Mesenchymal stem cell (in vitro differentiated cells and primary cell): ENCODE data around the gene TIPARP.
A peak's percentile ranks its signal among the peaks of the same experiment; 100 is the strongest.

ENCODE experiments used
- DNase-seq: peaks from one replicate; pipeline ENCODE4 v3.0.0-alpha.2; 2013
- H2AFZ ChIP-seq: one replicate; pipeline ENCODE4 v1.6.1; 2013; ENCODE audit warnings: low read depth, mild to moderate bottlenecking, control low read depth, inconsistent platforms, low read length, moderate library complexity
- H2AK5ac ChIP-seq: 2 replicates; pipeline ENCODE4 v1.6.1; 2013; ENCODE audit warnings: low read length, moderate library complexity, mild to moderate bottlenecking, inconsistent platforms; ENCODE audit not compliant: severe bottlenecking
- H2BK120ac ChIP-seq: one replicate; pipeline ENCODE4 v1.6.1; 2013; ENCODE audit warnings: low read depth, mild to moderate bottlenecking, inconsistent platforms, low read length, moderate library complexity
- H2BK12ac ChIP-seq, 2 experiments: one replicate each; pipeline ENCODE4 v1.6.1; 2013; ENCODE audit warnings: inconsistent platforms in 2 of 2, low read length in 2 of 2, mild to moderate bottlenecking in 2 of 2, moderate library complexity in 2 of 2, control low read depth in 1 of 2
- H2BK15ac ChIP-seq: one replicate; pipeline ENCODE4 v1.6.1; 2013; ENCODE audit warnings: mild to moderate bottlenecking, low read depth, inconsistent platforms; ENCODE audit not compliant: poor library complexity, severe bottlenecking
- H2BK5ac ChIP-seq: 2 replicates; pipeline ENCODE4 v1.6.1; 2013; ENCODE audit warnings: low read depth, mild to moderate bottlenecking, low read length, control low read depth, inconsistent platforms; ENCODE audit not compliant: poor library complexity, severe bottlenecking
- H3K14ac ChIP-seq, 2 experiments: one replicate each; pipeline ENCODE4 v1.6.1; 2013; ENCODE audit warnings: inconsistent platforms in 2 of 2, low read length in 2 of 2, control low read depth in 1 of 2, mild to moderate bottlenecking in 1 of 2, moderate library complexity in 1 of 2
- H3K18ac ChIP-seq, 2 experiments: one replicate each; pipeline ENCODE4 v1.6.1; 2013; ENCODE audit warnings: inconsistent platforms in 2 of 2, low read length in 2 of 2, control low read depth in 1 of 2, low read depth in 1 of 2, mild to moderate bottlenecking in 1 of 2
- H3K23ac ChIP-seq, 2 experiments: one replicate each; pipeline ENCODE4 v1.6.1; 2013; ENCODE audit warnings: inconsistent platforms in 2 of 2, low read length in 2 of 2, mild to moderate bottlenecking in 2 of 2, moderate library complexity in 2 of 2, control low read depth in 1 of 2
- H3K27ac ChIP-seq: 2 replicates; pipeline ENCODE4 v1.5.1; 2013; ENCODE audit warnings: mild to moderate bottlenecking, moderate library complexity, low read length, control low read depth, inconsistent platforms; ENCODE audit not compliant: poor library complexity, severe bottlenecking
- H3K27me3 ChIP-seq, 2 experiments: 2 replicates each; pipeline versions ENCODE4 v1.6.1 to v1.7.0; 2013; ENCODE audit warnings: low read length in 2 of 2, mild to moderate bottlenecking in 2 of 2, moderate library complexity in 2 of 2, control low read depth in 1 of 2, inconsistent platforms in 1 of 2; ENCODE audit not compliant: control insufficient read depth in 1 of 2, insufficient read depth in 1 of 2
- H3K36me3 ChIP-seq, 2 experiments: 2 replicates each; pipeline versions ENCODE4 v1.6.1 to v1.7.0; 2013; ENCODE audit warnings: low read length in 2 of 2, control low read depth in 1 of 2, inconsistent platforms in 1 of 2, low read depth in 1 of 2, mild to moderate bottlenecking in 1 of 2; ENCODE audit not compliant: insufficient read depth in 2 of 2, control insufficient read depth in 1 of 2
- H3K4ac ChIP-seq, 2 experiments: one replicate each; pipeline ENCODE4 v1.6.1; 2013; ENCODE audit warnings: inconsistent platforms in 2 of 2, low read length in 2 of 2, mild to moderate bottlenecking in 2 of 2, moderate library complexity in 2 of 2, control low read depth in 1 of 2, low read depth in 1 of 2
- H3K4me1 ChIP-seq: 2 replicates; pipeline ENCODE4 v1.6.1; 2013; ENCODE audit warnings: low read depth, low read length, control low read depth; ENCODE audit not compliant: control insufficient read depth, insufficient read depth
- H3K4me2 ChIP-seq: 2 replicates; pipeline ENCODE4 v1.6.1; 2013; ENCODE audit warnings: low read length, mild to moderate bottlenecking, inconsistent platforms; ENCODE audit not compliant: poor library complexity, severe bottlenecking
- H3K4me3 ChIP-seq, 2 experiments: 2 replicates each; pipeline versions ENCODE4 v1.5.1 to v1.7.0; 2013; ENCODE audit warnings: low read length in 2 of 2, mild to moderate bottlenecking in 2 of 2, control low read depth in 1 of 2, low read depth in 1 of 2; ENCODE audit not compliant: insufficient read depth in 1 of 2
- H3K79me1 ChIP-seq: replicated peaks from 2 replicates; pipeline ENCODE4 v1.6.1; 2013; ENCODE audit warnings: mild to moderate bottlenecking, control low read depth, low read length, inconsistent platforms; ENCODE audit not compliant: poor library complexity, severe bottlenecking
- H3K9ac ChIP-seq: 2 replicates; pipeline ENCODE4 v1.7.0; 2013; ENCODE audit warnings: mild to moderate bottlenecking, low read length, moderate library complexity
- H3K9me3 ChIP-seq: 2 replicates; pipeline ENCODE4 v1.7.0; 2013; ENCODE audit warnings: mild to moderate bottlenecking, low read length; ENCODE audit not compliant: control insufficient read depth
- H4K8ac ChIP-seq: one replicate; pipeline ENCODE4 v1.6.1; 2013; ENCODE audit warnings: inconsistent platforms, mild to moderate bottlenecking, low read length, moderate library complexity
- H4K91ac ChIP-seq: one replicate; pipeline ENCODE4 v1.6.1; 2013; ENCODE audit warnings: mild to moderate bottlenecking, low read length, inconsistent platforms
- WGBS: methylation state at CpG from one replicate; pipeline ENCODE4 v1.1.7; 2013; ENCODE audit warnings: mixed read lengths; 5-methylcytosine and 5-hydroxymethylcytosine counted together

TIPARP gene

DNA sequence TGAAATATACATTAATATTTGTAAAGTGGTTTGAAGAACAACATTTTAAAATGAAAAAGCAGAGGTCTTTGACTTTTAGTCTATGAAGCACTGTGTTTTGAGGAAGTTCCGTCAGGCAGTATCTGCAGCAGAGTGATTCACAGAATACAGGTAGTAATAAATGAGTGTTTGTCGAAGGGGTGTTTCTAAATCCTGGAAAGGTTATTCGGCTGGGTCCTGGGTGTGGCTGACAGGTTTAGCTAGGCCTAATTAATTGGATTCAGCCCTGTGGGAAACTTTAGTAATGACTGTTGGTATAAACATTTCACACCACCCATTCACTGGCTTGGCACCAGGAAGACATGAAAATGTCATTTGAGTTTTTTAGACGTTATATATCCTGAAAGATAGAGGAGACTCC lies 51.3 kb downstream of the TIPARP start:
- Histone ChIP-seq H2BK12ac (no peak overlapping the region), H2AK5ac (no peak overlapping the region), H3K79me1 (peaks cover 4% of the 10 kb centered on the region), H3K9me3 (no peaks in the 10 kb centered on the region), H3K9ac (no peak overlapping the region), H3K36me3 (no peaks in the 10 kb centered on the region), H4K8ac (no peak overlapping the region), H3K4me3 (no peak overlapping the region), H3K27ac (no peak overlapping the region), H2BK15ac (no peak overlapping the region), H3K18ac (no peak overlapping the region), H2AFZ (no peak overlapping the region), H3K4ac (no peak overlapping the region), H3K14ac (no peak overlapping the region), H2BK120ac (no peak overlapping the region), H3K23ac (no peak overlapping the region), H3K27me3 (no peaks in the 10 kb centered on the region), H3K4me1 (peaks cover 11% of the 10 kb centered on the region), H3K4me2 (no peak overlapping the region), H2BK5ac (no peak overlapping the region), H4K91ac (no peak overlapping the region)
- DNase-seq: no peak
- WGBS: 91% methylated on average over 3 of the region's 4 CpGs

DNA sequence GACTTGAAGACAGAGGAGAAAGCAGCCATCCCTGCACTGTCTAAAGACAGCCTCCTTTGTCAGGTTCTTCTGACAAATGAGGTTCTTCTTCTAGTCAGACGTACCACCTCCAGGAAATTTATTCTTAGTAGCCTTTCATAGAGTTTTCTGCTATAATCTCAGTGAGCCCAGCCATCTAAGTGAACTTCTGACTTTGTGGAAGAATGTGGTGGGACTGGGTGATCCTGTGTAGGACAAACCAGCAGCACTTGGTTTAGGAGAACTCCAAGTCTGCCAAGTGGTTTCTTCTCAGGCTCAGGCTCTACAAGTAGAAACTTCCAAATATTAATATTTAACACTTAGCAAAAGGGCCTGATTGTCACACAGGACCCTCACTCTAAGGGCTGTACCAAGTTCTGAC lies 52.1 kb downstream of the TIPARP start:
- WGBS: no CpG with 5 or more reads among the region's 1 CpG
- Histone ChIP-seq H3K14ac (no peak overlapping the region), H3K4me2 (no peak overlapping the region), H4K91ac (no peak overlapping the region), H3K27me3 (no peaks in the 10 kb centered on the region), H2AFZ (no peak overlapping the region), H2BK5ac (no peak overlapping the region), H3K79me1 (peaks cover 4% of the 10 kb centered on the region), H3K9ac (no peak overlapping the region), H3K4me1 (peaks cover 11% of the 10 kb centered on the region), H3K4ac (no peak overlapping the region), H3K23ac (no peak overlapping the region), H3K4me3 (no peak overlapping the region), H3K18ac (no peak overlapping the region), H3K36me3 (no peaks in the 10 kb centered on the region), H2BK120ac (no peak overlapping the region), H2AK5ac (no peak overlapping the region), H2BK12ac (no peak overlapping the region), H3K27ac (no peak overlapping the region), H2BK15ac (no peak overlapping the region), H4K8ac (no peak overlapping the region), H3K9me3 (no peaks in the 10 kb centered on the region)
- no peak for DNase-seq

- Histone ChIP-seq H3K4me2 (no peak overlapping the region), H4K8ac (no peak overlapping the region), H3K79me1 (peaks cover 4% of the 10 kb centered on the region), H2AK5ac (no peak overlapping the region), H2BK15ac (no peak overlapping the region), H3K27ac (no peak overlapping the region), H3K36me3 (no peaks in the 10 kb centered on the region), H2AFZ (no peak overlapping the region), H3K27me3 (no peaks in the 10 kb centered on the region), H3K9me3 (no peaks in the 10 kb centered on the region), H2BK120ac (no peak overlapping the region), H3K4ac (no peak overlapping the region), H3K18ac (no peak overlapping the region), H3K4me3 (no peak overlapping the region), H3K4me1 (peaks cover 11% of the 10 kb centered on the region), H3K14ac (no peak overlapping the region), H2BK5ac (no peak overlapping the region), H2BK12ac (no peak overlapping the region), H3K9ac (no peak overlapping the region), H3K23ac (no peak overlapping the region), H4K91ac (no peak overlapping the region)
- 80% methylated on average over 3 of the region's 3 CpGs for WGBS
- DNase-seq: no peak
Observed at GRCh38 chr3:156727519-156728205, 53.3 kb downstream of the TIPARP start.

DNA sequence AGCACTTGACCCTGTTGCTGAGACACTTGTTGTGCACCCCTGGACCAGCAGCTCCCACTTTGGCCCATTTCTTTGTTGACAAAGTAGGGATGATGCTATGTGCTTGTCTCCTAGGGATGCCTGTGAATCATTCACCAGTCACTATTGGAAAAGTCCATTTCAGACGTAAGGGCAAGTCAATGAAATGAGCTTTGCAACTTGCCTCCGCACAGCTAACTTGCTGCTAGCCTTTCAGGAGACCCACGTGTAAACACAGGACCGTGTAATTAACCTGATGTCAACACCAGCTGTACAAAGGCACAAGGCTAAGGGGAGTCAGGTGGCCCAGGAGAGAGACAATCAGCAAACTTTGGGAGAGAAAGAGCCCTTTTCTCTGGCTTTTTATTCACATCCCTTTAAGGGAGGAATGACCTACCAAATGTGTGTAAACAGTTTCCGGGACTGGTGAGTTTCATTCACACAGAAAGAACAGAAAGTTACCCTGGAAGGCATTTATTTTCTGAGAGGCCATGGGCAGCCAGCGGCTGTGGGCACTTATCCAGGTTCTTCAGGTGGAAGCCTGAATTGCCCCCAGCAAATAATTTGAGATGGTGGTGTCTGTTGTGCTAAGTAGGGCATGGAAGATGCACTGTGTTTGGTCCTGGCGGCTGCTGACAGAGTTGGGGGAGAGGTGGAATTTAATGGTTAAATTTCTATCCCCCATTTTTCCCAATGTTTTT lies 54.0 kb downstream of the TIPARP start:
- no peaks in the 10 kb centered on the region for H3K36me3 ChIP-seq
- H3K4me1 ChIP-seq: peaks cover 9% of the 10 kb centered on the region
- no peak overlapping the region for H3K4me3 ChIP-seq
- H2AFZ ChIP-seq: no peak overlapping the region
- H3K18ac ChIP-seq: no peak overlapping the region
- H3K79me1 ChIP-seq: no peaks in the 10 kb centered on the region
- no peak overlapping the region for H2BK120ac ChIP-seq
- no peaks in the 10 kb centered on the region for H3K9me3 ChIP-seq
- H3K27ac ChIP-seq: no peak overlapping the region
- H2BK5ac ChIP-seq: no peak overlapping the region
- H3K4ac ChIP-seq: no peak overlapping the region
- H2AK5ac ChIP-seq: no peak overlapping the region
- no peak overlapping the region for H3K9ac ChIP-seq
- WGBS: 61% methylated on average over 6 of the region's 7 CpGs
- no peak overlapping the region for H4K91ac ChIP-seq
- peak; percentile 45 for DNase-seq
- no peak overlapping the region for H3K23ac ChIP-seq
- no peaks in the 10 kb centered on the region for H3K27me3 ChIP-seq
- H4K8ac ChIP-seq: no peak overlapping the region
- H2BK12ac ChIP-seq: no peak overlapping the region
- no peak overlapping the region for H3K14ac ChIP-seq
- H3K4me2 ChIP-seq: no peak overlapping the region
- H2BK15ac ChIP-seq: no peak overlapping the region
